HL-60 (cell line): ENCODE data around the gene SLC35D3.
"Not testable (repeated sequence)": the region's sequence is repeated elsewhere in the genome, so short reads cannot be mapped to it uniquely, and the experiment has no call there.

Experiments
- DNase-seq, 2 experiments: peaks; one replicate each; pipeline ENCODE4 v3.0.0-alpha.2; 2010 to 2020; ENCODE audit warnings: low read depth in 1 of 2, low spot score in 1 of 2
- H3K27ac ChIP-seq: fragments of 250-450 bp; sonication (Bioruptor Pico); replicated peaks from 2 replicates; pipeline ENCODE4 v1.5.1; 2020; ENCODE audit warnings: mild to moderate bottlenecking, moderate library complexity
- H3K27me3 ChIP-seq: fragments of 250-450 bp; sonication (Bioruptor Pico); 2 replicates; pipeline ENCODE4 v1.5.1; 2021; ENCODE audit warnings: mild to moderate bottlenecking, moderate library complexity; ENCODE audit not compliant: insufficient read depth, poor library complexity, severe bottlenecking
- H3K4me3 ChIP-seq: replicated peaks from 2 replicates; pipeline ENCODE4 v1.5.1; 2011; ENCODE audit warnings: mild to moderate bottlenecking, control low read depth, low read length; ENCODE audit not compliant: insufficient read depth
- GABPA ChIP-seq: IDR thresholded peaks from 2 replicates; pipeline ENCODE4 v1.6.1; 2012; ENCODE audit warnings: low read depth
- POLR2AphosphoS5 ChIP-seq: IDR thresholded peaks from 2 replicates; pipeline ENCODE4 v1.6.1; 2012; ENCODE audit warnings: low read depth
- SPI1 ChIP-seq: IDR thresholded peaks from 2 replicates; pipeline ENCODE4 v1.6.1; 2012; ENCODE audit warnings: low read depth, mild to moderate bottlenecking, borderline replicate concordance
- long read RNA-seq: library from polyadenylated mRNA; unstranded; transcript quantifications from one replicate; pipeline ENCODE4 v2.0.0, GENCODE V29; 2020
- TF ChIP-seq, protein P1 (sequence below): IDR thresholded peaks from one replicate; pipeline ENCODE4 v1.5.1; 2011; ENCODE audit warnings: low read length, control low read depth, inconsistent platforms; ENCODE audit not compliant: insufficient read depth
- TF ChIP-seq, protein P2 (sequence below): IDR thresholded peaks from 2 replicates; pipeline ENCODE4 v1.6.1; 2012; ENCODE audit warnings: low read depth; ENCODE audit not compliant: insufficient replicate concordance

SLC35D3 gene, protein sequence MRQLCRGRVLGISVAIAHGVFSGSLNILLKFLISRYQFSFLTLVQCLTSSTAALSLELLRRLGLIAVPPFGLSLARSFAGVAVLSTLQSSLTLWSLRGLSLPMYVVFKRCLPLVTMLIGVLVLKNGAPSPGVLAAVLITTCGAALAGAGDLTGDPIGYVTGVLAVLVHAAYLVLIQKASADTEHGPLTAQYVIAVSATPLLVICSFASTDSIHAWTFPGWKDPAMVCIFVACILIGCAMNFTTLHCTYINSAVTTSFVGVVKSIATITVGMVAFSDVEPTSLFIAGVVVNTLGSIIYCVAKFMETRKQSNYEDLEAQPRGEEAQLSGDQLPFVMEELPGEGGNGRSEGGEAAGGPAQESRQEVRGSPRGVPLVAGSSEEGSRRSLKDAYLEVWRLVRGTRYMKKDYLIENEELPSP
- long read RNA-seq: 0 reads

DNA sequence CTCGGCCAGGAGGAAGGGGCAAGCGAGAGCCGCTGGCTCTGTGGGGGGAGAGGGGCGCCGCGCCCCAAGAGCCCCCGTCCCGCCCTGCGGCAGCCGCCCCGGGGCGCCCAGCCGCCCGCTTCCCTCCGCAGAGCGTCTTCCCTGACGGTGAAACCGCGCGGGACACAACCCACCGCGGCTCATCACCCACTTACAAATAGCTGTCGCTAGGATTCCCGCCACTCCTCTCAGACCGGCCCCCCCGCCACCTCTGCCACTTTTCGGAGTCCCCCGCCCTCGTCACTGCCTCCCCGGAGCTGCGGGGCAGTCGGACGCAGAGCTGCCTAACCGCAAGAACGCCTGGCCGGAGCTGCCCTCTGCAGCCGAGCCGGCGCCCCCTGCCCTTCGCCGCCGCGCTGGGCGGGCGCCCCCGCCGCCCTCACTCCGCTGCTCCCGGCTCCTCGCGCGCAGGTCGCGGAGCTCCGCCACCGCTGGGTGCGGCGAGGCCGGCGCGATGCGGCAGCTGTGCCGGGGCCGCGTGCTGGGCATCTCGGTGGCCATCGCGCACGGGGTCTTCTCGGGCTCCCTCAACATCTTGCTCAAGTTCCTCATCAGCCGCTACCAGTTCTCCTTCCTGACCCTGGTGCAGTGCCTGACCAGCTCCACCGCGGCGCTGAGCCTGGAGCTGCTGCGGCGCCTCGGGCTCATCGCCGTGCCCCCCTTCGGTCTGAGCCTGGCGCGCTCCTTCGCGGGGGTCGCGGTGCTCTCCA, at the start of gene SLC35D3:
Gene SLC35D3 (plus strand): TSS at position 366 of the 749 bp plus-strand sequence. CDS start 128 bp downstream, at position 494.
- peak within 1 kb of the TSS; percentile 39 for H3K4me3 ChIP-seq
- peak in 1 of 2 experiments; percentile 22 for DNase-seq
- H3K27ac ChIP-seq: no peak within 1 kb of the TSS
- peaks cover 54% of the 10 kb centered on the region for H3K27me3 ChIP-seq
- TF ChIP-seq SPI1: no peak
- TF ChIP-seq, protein P1, sequence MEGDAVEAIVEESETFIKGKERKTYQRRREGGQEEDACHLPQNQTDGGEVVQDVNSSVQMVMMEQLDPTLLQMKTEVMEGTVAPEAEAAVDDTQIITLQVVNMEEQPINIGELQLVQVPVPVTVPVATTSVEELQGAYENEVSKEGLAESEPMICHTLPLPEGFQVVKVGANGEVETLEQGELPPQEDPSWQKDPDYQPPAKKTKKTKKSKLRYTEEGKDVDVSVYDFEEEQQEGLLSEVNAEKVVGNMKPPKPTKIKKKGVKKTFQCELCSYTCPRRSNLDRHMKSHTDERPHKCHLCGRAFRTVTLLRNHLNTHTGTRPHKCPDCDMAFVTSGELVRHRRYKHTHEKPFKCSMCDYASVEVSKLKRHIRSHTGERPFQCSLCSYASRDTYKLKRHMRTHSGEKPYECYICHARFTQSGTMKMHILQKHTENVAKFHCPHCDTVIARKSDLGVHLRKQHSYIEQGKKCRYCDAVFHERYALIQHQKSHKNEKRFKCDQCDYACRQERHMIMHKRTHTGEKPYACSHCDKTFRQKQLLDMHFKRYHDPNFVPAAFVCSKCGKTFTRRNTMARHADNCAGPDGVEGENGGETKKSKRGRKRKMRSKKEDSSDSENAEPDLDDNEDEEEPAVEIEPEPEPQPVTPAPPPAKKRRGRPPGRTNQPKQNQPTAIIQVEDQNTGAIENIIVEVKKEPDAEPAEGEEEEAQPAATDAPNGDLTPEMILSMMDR: no peak
- TF ChIP-seq GABPA: no peak
- TF ChIP-seq, protein P2, sequence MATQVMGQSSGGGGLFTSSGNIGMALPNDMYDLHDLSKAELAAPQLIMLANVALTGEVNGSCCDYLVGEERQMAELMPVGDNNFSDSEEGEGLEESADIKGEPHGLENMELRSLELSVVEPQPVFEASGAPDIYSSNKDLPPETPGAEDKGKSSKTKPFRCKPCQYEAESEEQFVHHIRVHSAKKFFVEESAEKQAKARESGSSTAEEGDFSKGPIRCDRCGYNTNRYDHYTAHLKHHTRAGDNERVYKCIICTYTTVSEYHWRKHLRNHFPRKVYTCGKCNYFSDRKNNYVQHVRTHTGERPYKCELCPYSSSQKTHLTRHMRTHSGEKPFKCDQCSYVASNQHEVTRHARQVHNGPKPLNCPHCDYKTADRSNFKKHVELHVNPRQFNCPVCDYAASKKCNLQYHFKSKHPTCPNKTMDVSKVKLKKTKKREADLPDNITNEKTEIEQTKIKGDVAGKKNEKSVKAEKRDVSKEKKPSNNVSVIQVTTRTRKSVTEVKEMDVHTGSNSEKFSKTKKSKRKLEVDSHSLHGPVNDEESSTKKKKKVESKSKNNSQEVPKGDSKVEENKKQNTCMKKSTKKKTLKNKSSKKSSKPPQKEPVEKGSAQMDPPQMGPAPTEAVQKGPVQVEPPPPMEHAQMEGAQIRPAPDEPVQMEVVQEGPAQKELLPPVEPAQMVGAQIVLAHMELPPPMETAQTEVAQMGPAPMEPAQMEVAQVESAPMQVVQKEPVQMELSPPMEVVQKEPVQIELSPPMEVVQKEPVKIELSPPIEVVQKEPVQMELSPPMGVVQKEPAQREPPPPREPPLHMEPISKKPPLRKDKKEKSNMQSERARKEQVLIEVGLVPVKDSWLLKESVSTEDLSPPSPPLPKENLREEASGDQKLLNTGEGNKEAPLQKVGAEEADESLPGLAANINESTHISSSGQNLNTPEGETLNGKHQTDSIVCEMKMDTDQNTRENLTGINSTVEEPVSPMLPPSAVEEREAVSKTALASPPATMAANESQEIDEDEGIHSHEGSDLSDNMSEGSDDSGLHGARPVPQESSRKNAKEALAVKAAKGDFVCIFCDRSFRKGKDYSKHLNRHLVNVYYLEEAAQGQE: no peak
- TF ChIP-seq POLR2AphosphoS5: no peak

DNA sequence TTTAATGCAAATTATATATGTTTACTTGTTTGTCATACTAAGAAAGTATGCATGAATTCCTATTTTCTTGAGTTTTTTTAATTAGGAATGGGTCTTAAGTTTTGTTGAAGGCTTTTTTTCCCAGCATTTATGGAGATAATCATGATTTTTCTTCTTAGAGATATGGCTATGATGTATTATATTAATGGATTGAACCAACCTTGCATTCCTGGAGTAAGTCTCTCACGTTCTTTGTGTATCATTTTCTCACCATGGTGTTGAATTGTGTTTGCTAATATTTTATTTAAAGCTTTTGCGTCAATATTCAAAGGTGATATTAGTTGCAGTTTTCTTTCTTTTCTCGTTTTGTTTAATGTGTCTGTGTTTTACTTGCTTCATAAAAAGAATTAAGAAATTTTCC, 48.4 kb upstream of the SLC35D3 start:
- Histone ChIP-seq H3K4me3 (no peak overlapping the region), H3K27me3 (no peaks in the 10 kb centered on the region), H3K27ac (no peak overlapping the region)
- TF ChIP-seq POLR2AphosphoS5 (no peak), GABPA (no peak), SPI1 (no peak)
- TF ChIP-seq, protein P1: no peak
- TF ChIP-seq, protein P2: no peak
- no peak for DNase-seq

DNA sequence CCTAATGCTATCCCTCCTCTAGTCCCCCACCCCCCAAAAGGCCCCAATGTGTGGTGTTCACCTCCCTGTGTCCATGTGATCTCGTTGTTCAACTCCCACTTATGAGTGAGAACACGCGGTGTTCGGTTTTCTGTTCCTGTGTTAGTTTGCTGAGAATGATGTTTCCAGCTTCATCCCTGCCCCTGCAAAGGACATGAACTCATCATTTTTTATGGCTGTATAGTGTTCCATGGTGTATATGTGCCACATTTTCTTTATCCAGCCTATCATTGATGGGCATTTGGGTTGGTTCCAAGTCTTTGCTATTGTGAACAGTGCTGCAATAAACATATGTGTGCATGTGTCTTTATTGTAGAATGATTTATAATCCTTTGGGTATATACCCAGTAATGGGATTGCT, 45.6 kb upstream of the SLC35D3 start:
- H3K27me3 ChIP-seq, H3K4me3 ChIP-seq, DNase-seq, H3K27ac ChIP-seq: not testable (repeated sequence)

DNA sequence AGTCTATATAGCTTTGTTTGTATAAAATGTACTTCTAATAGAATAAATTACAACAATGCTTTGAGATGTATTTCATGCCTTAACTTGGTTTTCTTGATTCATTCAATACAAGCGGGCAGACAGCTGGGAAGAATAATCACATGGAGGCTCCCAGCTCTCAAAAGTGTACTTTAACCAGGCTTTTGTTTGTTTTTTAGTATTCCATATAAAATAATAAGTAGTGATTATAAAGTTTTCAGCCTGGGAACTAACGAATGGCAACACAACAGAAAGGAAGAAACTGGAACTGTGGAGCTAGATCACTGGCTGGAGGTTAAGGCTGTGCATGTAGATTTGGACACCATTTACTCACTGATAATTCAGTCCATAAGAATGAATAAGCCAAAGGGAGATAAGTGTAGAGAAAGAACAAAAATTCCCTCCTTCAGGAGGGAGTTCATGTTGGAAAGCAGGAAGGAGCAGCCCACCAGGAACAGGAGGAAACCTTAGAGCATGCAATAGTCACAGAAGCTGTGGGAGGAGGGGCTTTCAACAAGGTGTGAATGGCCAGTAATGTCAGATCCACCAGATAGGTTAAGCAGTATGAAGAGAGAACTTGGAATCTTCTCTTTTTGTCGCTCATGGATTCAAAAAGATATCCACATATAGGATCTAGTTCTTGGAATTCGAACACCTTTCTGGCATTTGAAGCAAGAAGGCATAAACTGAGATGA, 41.2 kb upstream of the SLC35D3 start:
- Histone ChIP-seq H3K4me3 (no peak overlapping the region), H3K27ac (no peak overlapping the region), H3K27me3 (no peaks in the 10 kb centered on the region)
- TF ChIP-seq, protein P2: no peak
- TF ChIP-seq, protein P1: no peak
- no peak for TF ChIP-seq SPI1
- TF ChIP-seq GABPA: no peak
- no peak for TF ChIP-seq POLR2AphosphoS5
- DNase-seq: no peak
